GM08714 (cell line): ENCODE measurements around the gene PLAA.
"Not testable (repeated sequence)": the region's sequence is repeated elsewhere in the genome, so short reads cannot be mapped to it uniquely, and the experiment has no call there.

Source experiments
- H3K4me3 ChIP-seq: fragments of 200-500 bp; sonication (Bioruptor generic); 2 replicates; pipeline ENCODE4 v1.5.1; 2014; ENCODE audit warnings: mild to moderate bottlenecking, low read length, inconsistent platforms
- ZNF274 ChIP-seq: IDR thresholded peaks from 2 replicates; pipeline ENCODE4 v1.6.1; 2012; ENCODE audit warnings: mild to moderate bottlenecking, low read depth, low read length

The PLAA gene

DNA sequence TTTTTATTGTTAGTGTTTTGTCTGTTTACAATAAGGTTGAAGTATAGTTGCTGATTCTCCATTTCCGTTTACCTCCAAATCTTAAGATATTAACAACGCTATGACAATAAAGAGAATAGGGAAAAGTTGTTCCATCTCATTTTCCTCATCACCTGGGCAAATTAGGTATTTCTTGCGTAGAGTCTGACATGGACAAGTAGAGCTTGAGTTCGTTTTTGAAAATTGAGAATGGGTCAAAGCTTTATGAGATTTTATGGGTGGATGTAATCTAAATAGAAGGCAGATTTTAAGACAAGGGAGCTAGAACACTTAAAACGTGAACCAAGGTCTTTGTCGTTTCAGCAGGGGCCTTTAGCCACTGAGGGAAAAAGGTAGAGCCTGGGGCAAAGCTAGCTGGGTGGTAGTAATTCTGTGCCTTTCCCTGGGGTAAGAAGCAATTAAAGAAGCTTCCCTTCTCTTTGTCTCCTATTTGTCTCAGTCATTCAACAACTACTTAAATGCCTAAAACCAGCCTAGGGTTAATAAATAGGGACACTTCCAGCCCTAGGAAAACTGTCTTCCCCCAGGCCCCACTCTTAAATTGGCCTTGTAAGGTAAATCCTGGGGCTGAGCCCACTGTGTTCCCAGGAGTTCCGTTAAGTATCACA is 53.9 kb downstream of the PLAA start:
- TF ChIP-seq ZNF274: no peak
- H3K4me3 ChIP-seq: peak overlapping the region; percentile 81

DNA sequence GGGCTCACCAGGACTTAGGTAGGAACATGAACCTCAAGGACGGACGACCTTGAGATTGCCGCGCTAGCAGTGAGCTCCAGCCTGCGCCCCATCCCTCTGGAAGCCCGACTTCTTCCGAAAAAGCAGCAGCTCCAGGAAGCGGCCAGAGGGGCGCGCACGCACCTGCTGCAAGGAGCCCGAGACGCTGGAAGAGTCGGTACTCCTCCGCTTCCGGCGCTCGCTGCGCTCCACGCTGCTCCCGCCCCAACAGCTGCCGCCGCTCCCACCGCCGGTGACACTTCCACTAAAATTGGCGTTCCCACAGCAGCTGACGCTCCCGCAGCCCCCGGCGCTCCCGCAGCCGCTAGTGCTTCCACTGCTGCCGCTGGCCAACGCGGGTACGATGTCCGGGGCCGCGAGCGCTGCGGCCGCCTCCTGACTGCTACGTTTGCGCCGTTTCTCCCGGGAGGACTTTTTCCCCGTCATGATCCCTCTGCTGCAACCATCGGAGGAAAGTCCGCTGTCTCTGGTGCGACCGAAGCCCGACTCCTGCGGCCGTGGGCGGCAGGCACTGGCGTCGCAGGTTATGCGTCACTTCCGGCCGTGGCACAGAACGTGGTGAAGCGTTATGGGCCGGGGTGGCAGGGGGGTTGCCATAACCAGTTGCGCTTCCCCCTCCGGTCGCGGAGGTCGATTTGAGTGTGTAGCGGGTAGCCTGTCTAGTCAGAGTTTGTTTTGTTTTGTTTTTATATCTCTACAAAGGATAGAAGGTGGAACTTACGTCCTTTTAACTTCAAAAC is 54.6 kb downstream of the PLAA start, which contains the start of gene CAAP1:
CAAP1 (minus strand) TSS at position 552 of the 779 bp plus-strand sequence; CDS start at position 465, 87 bp downstream.
- no peak for TF ChIP-seq ZNF274
- H3K4me3 ChIP-seq: peak within 1 kb of the TSS; percentile 81

DNA sequence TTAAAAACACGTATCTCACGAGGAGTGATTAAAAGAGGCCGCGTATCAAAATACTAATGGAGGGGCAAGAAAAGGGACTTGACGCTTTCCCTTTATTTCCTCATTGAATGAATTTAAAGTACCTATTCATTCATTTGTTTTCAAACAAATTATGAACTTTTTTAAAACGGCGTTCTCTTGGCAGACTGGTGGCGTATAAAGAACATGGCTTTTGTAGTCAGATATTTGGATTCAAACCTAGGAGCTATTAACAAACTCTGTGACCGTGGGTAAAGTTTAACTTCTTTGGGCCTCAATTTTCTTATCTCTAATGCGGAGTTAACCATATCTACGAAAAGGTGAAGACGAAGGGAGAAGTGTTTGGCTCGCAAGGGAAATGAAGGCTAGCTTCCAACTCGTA is 55.3 kb downstream of the PLAA start:
- no peak for TF ChIP-seq ZNF274
- peak overlapping the region; percentile 81 for H3K4me3 ChIP-seq

DNA sequence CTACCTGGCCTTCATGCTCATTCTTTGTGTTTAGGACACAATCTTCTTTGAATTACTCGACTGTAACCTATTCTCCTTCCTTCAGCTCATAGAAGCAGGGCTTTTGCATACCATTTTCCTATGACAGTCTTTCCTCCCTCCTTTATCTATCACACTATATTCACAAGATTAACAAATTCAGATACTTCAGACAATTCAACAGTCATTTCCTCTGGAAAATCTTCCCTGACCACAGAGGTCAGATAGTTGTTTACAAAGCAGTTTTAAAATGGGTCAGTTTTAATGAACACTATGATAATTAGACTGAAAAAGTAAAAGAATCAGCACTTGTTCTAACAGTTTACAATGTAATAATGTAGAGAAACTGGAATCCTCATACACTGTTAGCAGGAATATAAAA is 58.8 kb downstream of the PLAA start:
- no peak overlapping the region for H3K4me3 ChIP-seq
- no peak for TF ChIP-seq ZNF274

DNA sequence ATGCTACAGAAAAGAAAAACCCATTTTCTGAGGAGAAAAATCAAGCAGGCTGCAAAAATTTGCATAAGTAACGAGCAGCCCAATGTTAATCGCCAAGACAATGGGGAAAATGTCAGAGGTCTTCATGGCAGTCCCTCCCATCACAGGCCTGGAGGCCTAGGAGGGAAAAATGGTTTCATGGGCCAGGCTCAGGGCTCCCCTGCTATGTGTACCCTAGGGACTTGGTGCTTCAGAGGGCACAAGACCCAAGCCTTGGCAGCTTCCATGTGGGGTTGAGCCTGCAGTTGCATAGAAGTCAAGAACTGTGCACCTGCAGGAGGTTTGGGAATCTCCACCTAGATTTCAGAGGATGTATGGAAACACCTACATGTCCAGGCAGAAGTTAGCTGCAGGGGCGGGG is 64.9 kb downstream of the PLAA start:
- H3K4me3 ChIP-seq: no peak overlapping the region

DNA sequence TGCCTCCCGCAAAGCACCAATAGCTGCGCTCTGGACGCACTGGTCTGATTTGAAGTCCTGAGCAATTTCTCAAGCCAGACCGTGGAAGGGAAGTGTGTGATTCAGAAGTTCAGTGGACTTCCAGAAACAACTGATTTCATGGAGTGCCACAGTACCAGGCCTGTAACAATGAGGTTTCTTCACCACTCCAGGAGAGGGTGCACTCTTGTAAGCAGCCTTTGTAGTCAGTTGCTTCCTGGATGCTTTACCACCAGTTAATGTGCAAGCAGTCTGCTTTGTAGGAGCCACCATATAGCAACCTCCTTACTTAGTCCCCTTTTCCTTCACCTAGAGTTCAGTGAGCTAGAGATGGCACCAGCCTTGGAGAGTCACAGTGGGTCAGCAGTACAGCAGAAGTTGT is 66.8 kb downstream of the PLAA start:
- no peak overlapping the region for H3K4me3 ChIP-seq
- no peak for TF ChIP-seq ZNF274

More for the DNA sequence above, 64.9 kb downstream of the PLAA start:
- no peak for TF ChIP-seq ZNF274

DNA sequence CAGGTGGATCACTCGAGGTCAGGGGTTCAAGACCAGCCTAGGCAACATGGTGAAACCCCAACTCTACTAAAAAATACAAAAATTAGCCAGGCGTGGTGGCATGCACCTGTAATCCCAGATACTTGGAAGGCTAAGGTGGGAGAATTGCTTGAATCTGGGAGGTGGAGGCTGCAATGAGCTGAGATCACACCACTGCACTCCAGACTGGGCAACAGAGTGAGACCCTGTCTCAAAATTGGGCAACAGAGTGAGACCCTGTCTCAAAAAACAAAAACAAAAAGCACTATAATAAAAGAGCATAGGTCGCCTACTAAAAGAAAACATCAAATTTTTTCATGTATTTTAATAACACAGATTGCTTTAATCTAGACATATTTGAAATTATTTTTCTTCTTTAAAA is 71.9 kb downstream of the PLAA start:
- H3K4me3 ChIP-seq: not testable (repeated sequence)

DNA sequence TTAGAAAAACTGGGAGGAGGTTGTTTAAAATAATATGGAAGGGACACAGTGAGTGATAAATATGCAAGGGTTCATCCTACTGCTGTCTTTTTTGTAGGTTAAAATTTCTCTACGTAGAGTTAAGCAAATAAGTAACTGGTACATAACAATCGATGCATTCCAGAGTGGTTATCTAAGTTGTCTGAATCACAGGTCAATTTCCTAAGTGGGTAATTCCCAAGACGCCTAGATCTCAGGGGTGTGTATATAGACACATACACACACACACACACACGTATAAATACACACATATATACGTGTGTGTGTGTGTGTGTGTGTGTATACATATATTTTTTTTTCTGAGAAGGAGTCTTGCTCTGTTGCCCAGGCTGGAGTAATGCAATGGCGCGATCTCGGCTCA is 76.8 kb downstream of the PLAA start:
- TF ChIP-seq ZNF274: no peak
- H3K4me3 ChIP-seq: no peak overlapping the region

DNA sequence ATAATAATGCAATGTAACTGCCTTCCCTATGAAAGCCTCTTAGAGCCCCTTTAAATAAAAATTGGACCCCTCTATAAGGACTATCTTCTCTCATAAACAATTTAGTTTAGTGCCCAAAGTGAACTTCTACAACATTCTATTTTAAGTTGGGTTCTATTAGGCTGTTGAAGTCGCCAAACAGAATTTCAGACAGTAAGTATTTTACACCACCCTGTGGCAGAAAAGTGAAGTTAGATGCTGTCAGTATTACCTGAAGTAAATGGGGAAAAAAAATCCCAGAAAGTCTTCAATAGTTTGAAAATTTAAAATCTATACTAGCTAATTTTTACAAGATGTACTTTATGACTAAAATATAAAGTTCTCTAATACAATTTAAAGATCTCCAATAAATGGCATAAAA is 84.0 kb downstream of the PLAA start:
- no peak overlapping the region for H3K4me3 ChIP-seq
- no peak for TF ChIP-seq ZNF274

DNA sequence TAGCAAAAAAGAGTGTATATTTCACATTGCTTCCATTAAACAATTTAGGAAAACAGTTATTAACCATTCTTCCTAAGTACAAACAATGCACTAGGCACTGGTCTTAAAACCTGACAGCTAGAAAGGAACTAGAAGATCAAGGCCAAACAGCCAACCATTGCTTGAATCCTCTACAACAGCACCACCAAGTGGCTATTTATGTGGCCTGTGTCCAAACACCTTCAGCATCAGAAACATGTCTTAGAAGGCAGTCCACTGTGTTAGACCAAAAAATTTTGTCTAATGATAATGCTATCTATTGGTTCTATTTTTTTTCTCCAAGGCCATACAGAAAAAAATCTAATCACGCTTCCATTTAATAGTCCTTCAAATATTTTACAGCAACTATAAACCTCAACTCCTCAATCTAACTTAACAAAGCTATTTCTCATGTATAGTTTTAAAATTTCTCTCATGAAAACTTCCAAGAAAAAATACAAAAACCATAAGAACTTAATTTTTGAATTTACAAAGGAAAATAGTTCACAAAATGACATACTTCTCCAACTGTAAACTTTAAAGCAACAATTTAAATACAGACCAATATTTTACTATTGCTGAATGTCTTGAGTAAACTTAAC is 90.5 kb downstream of the PLAA start:
- no peak overlapping the region for H3K4me3 ChIP-seq

More for the DNA sequence above, 90.5 kb downstream of the PLAA start:
- TF ChIP-seq ZNF274: no peak
